HEK293T (cell line): ENCODE results near the gene KLHL9.

ENCODE experiments used
- ARNT ChIP-seq: fragments of 450-650 bp; IDR thresholded peaks from 2 replicates; pipeline ENCODE4 v1.6.1; 2017; ENCODE audit warnings: mild to moderate bottlenecking
- BHLHE40 ChIP-seq: fragments of 450-650 bp; IDR thresholded peaks from 2 replicates; pipeline ENCODE4 v1.6.1; 2016; ENCODE audit warnings: mild to moderate bottlenecking, moderate library complexity, borderline replicate concordance
- ELF4 ChIP-seq: fragments of 450-650 bp; IDR thresholded peaks from 2 replicates; pipeline ENCODE4 v1.6.1; 2017; ENCODE audit warnings: antibody characterized with exemption
- FOXA1 ChIP-seq: fragments of 450-650 bp; IDR thresholded peaks from 2 replicates; pipeline ENCODE4 v1.6.1; 2016; ENCODE audit warnings: mild to moderate bottlenecking
- FOXK2 ChIP-seq: fragments of 450-650 bp; IDR thresholded peaks from 2 replicates; pipeline ENCODE4 v1.6.1; 2016; ENCODE audit warnings: mild to moderate bottlenecking
- FOXM1 ChIP-seq: fragments of 450-650 bp; IDR thresholded peaks from 2 replicates; pipeline ENCODE4 v1.6.1; 2017; ENCODE audit warnings: mild to moderate bottlenecking, borderline replicate concordance
- HDGF ChIP-seq: fragments of 450-650 bp; IDR thresholded peaks from 2 replicates; pipeline ENCODE4 v1.6.1; 2017; ENCODE audit warnings: antibody characterized with exemption, borderline replicate concordance
- SP1 ChIP-seq: fragments of 450-650 bp; IDR thresholded peaks from 2 replicates; pipeline ENCODE4 v1.6.1; 2017
- SUZ12 ChIP-seq: fragments of 450-650 bp; IDR thresholded peaks from 2 replicates; pipeline ENCODE4 v1.6.1; 2016; ENCODE audit warnings: mild to moderate bottlenecking
- TARDBP ChIP-seq: fragments of 450-650 bp; IDR thresholded peaks from 2 replicates; pipeline ENCODE4 v1.6.1; 2016
- ZNF384 ChIP-seq: fragments of 450-650 bp; IDR thresholded peaks from 2 replicates; pipeline ENCODE4 v1.6.1; 2016
- TF ChIP-seq, protein P1 (sequence below): fragments of 450-650 bp; IDR thresholded peaks from 2 replicates; pipeline ENCODE4 v1.6.1; 2016

DNA sequence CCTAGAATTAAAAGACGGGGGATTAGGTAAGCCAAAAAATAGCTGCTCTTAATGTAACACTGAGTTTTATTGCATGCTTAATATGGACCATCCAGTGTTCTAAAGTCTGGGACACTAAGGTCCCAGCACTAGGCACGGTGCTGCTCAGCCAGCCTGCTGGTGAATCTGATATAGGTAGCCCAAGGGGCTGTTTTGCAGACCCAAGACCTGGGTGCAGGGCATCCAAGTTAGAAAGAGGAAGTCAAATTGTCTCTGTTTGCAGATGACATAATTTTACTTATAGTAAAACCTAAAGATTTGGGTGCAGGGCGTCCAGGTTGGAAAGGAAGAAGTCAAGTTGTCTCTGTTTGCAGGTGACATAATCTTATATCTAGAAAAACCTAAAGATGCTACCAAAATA lies 47.9 kb downstream of the KLHL9 start:
- TF ChIP-seq FOXK2 (no peak), TARDBP (no peak), HDGF (no peak), ELF4 (no peak), ARNT (no peak), BHLHE40 (no peak), SP1 (no peak), FOXA1 (no peak), ZNF384 (no peak), FOXM1 (no peak), SUZ12 (no peak)
- TF ChIP-seq, protein P1, sequence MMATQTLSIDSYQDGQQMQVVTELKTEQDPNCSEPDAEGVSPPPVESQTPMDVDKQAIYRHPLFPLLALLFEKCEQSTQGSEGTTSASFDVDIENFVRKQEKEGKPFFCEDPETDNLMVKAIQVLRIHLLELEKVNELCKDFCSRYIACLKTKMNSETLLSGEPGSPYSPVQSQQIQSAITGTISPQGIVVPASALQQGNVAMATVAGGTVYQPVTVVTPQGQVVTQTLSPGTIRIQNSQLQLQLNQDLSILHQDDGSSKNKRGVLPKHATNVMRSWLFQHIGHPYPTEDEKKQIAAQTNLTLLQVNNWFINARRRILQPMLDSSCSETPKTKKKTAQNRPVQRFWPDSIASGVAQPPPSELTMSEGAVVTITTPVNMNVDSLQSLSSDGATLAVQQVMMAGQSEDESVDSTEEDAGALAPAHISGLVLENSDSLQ = no peak
